H9 (cell line): ENCODE results near the gene CSF2. TPM values are rescaled to one million over a fixed set of nuclear protein-coding genes. Genes with fewer than 3 reads are reported as not detected.

Experiments used
- DNase-seq: peaks from one replicate; pipeline ENCODE4 v3.0.0-alpha.2; 2017
- H2AFZ ChIP-seq: one replicate; pipeline ENCODE4 v1.6.1; 2013; ENCODE audit warnings: mild to moderate bottlenecking, low read length, control low read depth, moderate library complexity
- H2AK5ac ChIP-seq: 2 replicates; pipeline ENCODE4 v1.6.1; 2013; ENCODE audit warnings: low read length, control low read depth, mixed read lengths; ENCODE audit not compliant: insufficient read length
- H2BK120ac ChIP-seq: one replicate; pipeline ENCODE4 v1.6.1; 2013; ENCODE audit warnings: low read depth, mild to moderate bottlenecking, low read length, control low read depth, inconsistent platforms; ENCODE audit not compliant: poor library complexity, severe bottlenecking
- H2BK12ac ChIP-seq: 2 replicates; pipeline ENCODE4 v1.6.1; 2013; ENCODE audit warnings: low read length, control low read depth, mixed read lengths, low read depth; ENCODE audit not compliant: insufficient read length
- H2BK15ac ChIP-seq: 2 replicates; pipeline ENCODE4 v1.6.1; 2013; ENCODE audit warnings: low read depth, low read length, control low read depth
- H2BK20ac ChIP-seq: one replicate; pipeline ENCODE4 v1.6.1; 2013; ENCODE audit warnings: low read depth, mild to moderate bottlenecking, low read length, control low read depth, inconsistent platforms; ENCODE audit not compliant: poor library complexity, severe bottlenecking
- H2BK5ac ChIP-seq: 2 replicates; pipeline ENCODE4 v1.6.1; 2013; ENCODE audit warnings: low read length, control low read depth, mixed read lengths; ENCODE audit not compliant: insufficient read length
- H3K14ac ChIP-seq: 2 replicates; pipeline ENCODE4 v1.6.1; 2013; ENCODE audit warnings: low read length, control low read depth; ENCODE audit not compliant: insufficient read depth
- H3K18ac ChIP-seq: 2 replicates; pipeline ENCODE4 v1.6.1; 2013; ENCODE audit warnings: low read depth, mild to moderate bottlenecking, mixed read lengths, low read length, control low read depth; ENCODE audit not compliant: insufficient read length
- H3K23ac ChIP-seq: 2 replicates; pipeline ENCODE4 v1.6.1; 2013; ENCODE audit warnings: low read length, control low read depth, mixed read lengths, low read depth; ENCODE audit not compliant: insufficient read length
- H3K23me2 ChIP-seq: 2 replicates; pipeline ENCODE4 v1.6.1; 2013; ENCODE audit warnings: low read depth, mild to moderate bottlenecking, mixed read lengths, low read length, control low read depth; ENCODE audit not compliant: insufficient read length, poor library complexity, severe bottlenecking
- H3K27ac ChIP-seq: 2 replicates; pipeline ENCODE4 v1.5.1; 2013; ENCODE audit warnings: low read length, control low read depth, mixed read lengths, low read depth; ENCODE audit not compliant: insufficient read length
- H3K27me3 ChIP-seq: 2 replicates; pipeline ENCODE4 v1.6.1; 2013; ENCODE audit warnings: low read length, control low read depth, inconsistent platforms; ENCODE audit not compliant: insufficient read depth
- H3K4ac ChIP-seq: 2 replicates; pipeline ENCODE4 v1.6.1; 2013; ENCODE audit warnings: low read depth, mild to moderate bottlenecking, control low read depth, inconsistent platforms, low read length, moderate library complexity
- H3K4me1 ChIP-seq: 2 replicates; pipeline ENCODE4 v1.6.1; 2013; ENCODE audit warnings: low read length, control low read depth, inconsistent platforms; ENCODE audit not compliant: insufficient read depth
- H3K4me2 ChIP-seq: 2 replicates; pipeline ENCODE4 v1.6.1; 2013; ENCODE audit warnings: low read length, control low read depth, mixed read lengths; ENCODE audit not compliant: insufficient read length, insufficient read depth
- H3K56ac ChIP-seq: 2 replicates; pipeline ENCODE4 v1.6.1; 2013; ENCODE audit warnings: low read depth, mild to moderate bottlenecking, mixed read lengths, low read length, control low read depth; ENCODE audit not compliant: insufficient read length
- H3K79me1 ChIP-seq: 2 replicates; pipeline ENCODE4 v1.6.1; 2013; ENCODE audit warnings: low read depth, mild to moderate bottlenecking, moderate library complexity, low read length, control low read depth, inconsistent platforms; ENCODE audit not compliant: insufficient read depth, poor library complexity, severe bottlenecking
- H3K79me2 ChIP-seq: 2 replicates; pipeline ENCODE4 v1.6.1; 2013; ENCODE audit warnings: low read length, control low read depth, inconsistent platforms; ENCODE audit not compliant: insufficient read depth
- H3K9ac ChIP-seq: 2 replicates; pipeline ENCODE4 v1.6.1; 2013; ENCODE audit warnings: low read length, control low read depth, mixed read lengths; ENCODE audit not compliant: insufficient read length; ENCODE audit errors: extremely low read depth
- H3K9me3 ChIP-seq: one replicate; pipeline ENCODE4 v1.6.1; 2013; ENCODE audit warnings: low read depth, low read length, inconsistent platforms; ENCODE audit not compliant: control insufficient read depth
- H3T11ph ChIP-seq: one replicate; pipeline ENCODE4 v1.6.1; 2013; ENCODE audit warnings: mild to moderate bottlenecking, low read length, control low read depth, inconsistent platforms
- H4K20me1 ChIP-seq: one replicate; pipeline ENCODE4 v1.6.1; 2013; ENCODE audit not compliant: control insufficient read depth, insufficient read length, insufficient read depth
- H4K5ac ChIP-seq: 2 replicates; pipeline ENCODE4 v1.6.1; 2013; ENCODE audit warnings: low read depth, mild to moderate bottlenecking, mixed read lengths, low read length, control low read depth; ENCODE audit not compliant: insufficient read length
- H4K8ac ChIP-seq: replicated peaks from 2 replicates; pipeline ENCODE4 v1.6.1; 2013; ENCODE audit warnings: low read length, control low read depth, mixed read lengths, low read depth; ENCODE audit not compliant: insufficient read length
- H4K91ac ChIP-seq: 2 replicates; pipeline ENCODE4 v1.6.1; 2013; ENCODE audit warnings: low read depth, mild to moderate bottlenecking, moderate library complexity, mixed read lengths, low read length, control low read depth; ENCODE audit not compliant: insufficient read length
- H3K27ac Mint-ChIP-seq, 3 experiments: 2 replicates in 2 of 3; 3 replicates in 1 of 3; pipeline ENCODE4 v1.8.0; 2020 to 2021; ENCODE audit warnings: mixed read lengths in 3 of 3, mild to moderate bottlenecking in 1 of 3, moderate library complexity in 1 of 3
- H3K27me3 Mint-ChIP-seq: 2 replicates; pipeline ENCODE4 v1.8.0; 2021; ENCODE audit warnings: low read depth, mild to moderate bottlenecking, moderate library complexity, mixed read lengths
- H3K36me3 Mint-ChIP-seq, 3 experiments: 2 replicates in 2 of 3; 3 replicates in 1 of 3; pipeline ENCODE4 v1.8.0; 2020 to 2021; ENCODE audit warnings: low read depth in 3 of 3, mixed read lengths in 3 of 3; ENCODE audit not compliant: insufficient read depth in 1 of 3
- H3K4me1 Mint-ChIP-seq, 2 experiments: 2 replicates each; pipeline ENCODE4 v1.8.0; 2020; ENCODE audit warnings: mixed read lengths in 2 of 2
- H3K4me3 Mint-ChIP-seq, 2 experiments: 2 replicates in 1 of 2; 3 replicates in 1 of 2; pipeline ENCODE4 v1.8.0; 2020 to 2021; ENCODE audit warnings: mild to moderate bottlenecking in 2 of 2, mixed read lengths in 2 of 2, moderate library complexity in 1 of 2
- H3K9me3 Mint-ChIP-seq, 2 experiments: 2 replicates in 1 of 2; 3 replicates in 1 of 2; pipeline ENCODE4 v1.8.0; 2020; ENCODE audit warnings: mild to moderate bottlenecking in 2 of 2, mixed read lengths in 2 of 2, moderate library complexity in 1 of 2
- CTCF ChIP-seq: fragments of 200-600 bp; sonication (generic); conservative IDR thresholded peaks from 3 replicates; pipeline ENCODE4 v1.8.0; 2021; ENCODE audit warnings: antibody characterized with exemption, mild to moderate bottlenecking
- WGBS: extraction: QIAGEN DNeasy Blood & Tissue Kit; methylation state at CpG from one replicate; pipeline ENCODE4 v1.1.7; 2013; ENCODE audit warnings: missing lambda C conversion rate, low lambda C conversion rate, mixed read lengths; ENCODE audit not compliant: insufficient read length; ENCODE audit errors: extremely low coverage; 5-methylcytosine and 5-hydroxymethylcytosine counted together
- total RNA-seq: library from RNA; stranded (reverse); gene quantifications from 2 replicates; pipeline ENCODE4 v1.2.1, GENCODE V29; 2021

CSF2 gene
- total RNA-seq, 1 experiment from 2014 or later, result not detected

GRCh38 chr5:132055441-132055807 is 18.2 kb upstream of the CSF2 start:
- no peak overlapping the region for H4K5ac ChIP-seq
- no peak overlapping the region for H2BK5ac ChIP-seq
- H2BK15ac ChIP-seq, result no peak overlapping the region
- no peak overlapping the region for H3K14ac ChIP-seq
- Mint-ChIP-seq H3K27ac (no peak overlapping the region), H3K4me1 (peaks cover 4 to 5% of the 10 kb centered on the region in 2 experiments; a peak in 2 of 4 replicates), H3K9me3 (no peaks in the 10 kb centered on the region), H3K4me3 (no peak overlapping the region), H3K27me3 (peaks cover 3% of the 10 kb centered on the region), H3K36me3 (no peaks in the 10 kb centered on the region)
- no peak overlapping the region for H3K4me2 ChIP-seq
- H2BK120ac ChIP-seq, result no peak overlapping the region
- no peak overlapping the region for H2AK5ac ChIP-seq
- no peaks in the 10 kb centered on the region for H3K9me3 ChIP-seq
- no peaks in the 10 kb centered on the region for H3K79me2 ChIP-seq
- no peak overlapping the region for H3T11ph ChIP-seq
- no peak overlapping the region for H4K8ac ChIP-seq
- no peaks in the 10 kb centered on the region for H4K20me1 ChIP-seq
- no peak overlapping the region for H3K23ac ChIP-seq
- H3K9ac ChIP-seq, result no peak overlapping the region
- H3K23me2 ChIP-seq, result no peaks in the 10 kb centered on the region
- no peak overlapping the region for H3K18ac ChIP-seq
- no peak overlapping the region for H4K91ac ChIP-seq
- no peak for TF ChIP-seq CTCF
- DNase-seq, result no peak
- H2AFZ ChIP-seq, result no peak overlapping the region
- H3K27me3 ChIP-seq, result no peaks in the 10 kb centered on the region
- H2BK20ac ChIP-seq, result no peak overlapping the region
- no peaks in the 10 kb centered on the region for H3K4me1 ChIP-seq
- WGBS, result no CpG with 5 or more reads among the region's 1 CpG
- H3K79me1 ChIP-seq, result no peaks in the 10 kb centered on the region
- H3K56ac ChIP-seq, result no peak overlapping the region
- no peak overlapping the region for H3K4ac ChIP-seq
- H2BK12ac ChIP-seq, result no peak overlapping the region
- H3K27ac ChIP-seq, result no peak overlapping the region
